AG09309 (cell line): ENCODE results near the gene CD109.
A peak's percentile ranks its signal among the peaks of the same experiment; 100 is the strongest.

Experiments used
- DNase-seq: peaks from one replicate; pipeline ENCODE4 v3.0.0-alpha.2; 2010; ENCODE audit warnings: low read depth
- H3K4me3 ChIP-seq: 2 replicates; pipeline ENCODE4 v1.5.1; 2011; ENCODE audit warnings: mild to moderate bottlenecking, low read depth, low read length, moderate library complexity; ENCODE audit not compliant: control insufficient read depth
- TF ChIP-seq, protein P1 (sequence below): IDR thresholded peaks from 2 replicates; pipeline ENCODE4 v1.5.1; 2011; ENCODE audit warnings: mild to moderate bottlenecking, low read depth, low read length, inconsistent platforms; ENCODE audit not compliant: insufficient read depth, control insufficient read depth; ENCODE audit errors: missing control alignments

Gene CD109

GRCh38 chr6:73854998-73855718 is 159.2 kb downstream of the CD109 start:
- TF ChIP-seq, protein P1, sequence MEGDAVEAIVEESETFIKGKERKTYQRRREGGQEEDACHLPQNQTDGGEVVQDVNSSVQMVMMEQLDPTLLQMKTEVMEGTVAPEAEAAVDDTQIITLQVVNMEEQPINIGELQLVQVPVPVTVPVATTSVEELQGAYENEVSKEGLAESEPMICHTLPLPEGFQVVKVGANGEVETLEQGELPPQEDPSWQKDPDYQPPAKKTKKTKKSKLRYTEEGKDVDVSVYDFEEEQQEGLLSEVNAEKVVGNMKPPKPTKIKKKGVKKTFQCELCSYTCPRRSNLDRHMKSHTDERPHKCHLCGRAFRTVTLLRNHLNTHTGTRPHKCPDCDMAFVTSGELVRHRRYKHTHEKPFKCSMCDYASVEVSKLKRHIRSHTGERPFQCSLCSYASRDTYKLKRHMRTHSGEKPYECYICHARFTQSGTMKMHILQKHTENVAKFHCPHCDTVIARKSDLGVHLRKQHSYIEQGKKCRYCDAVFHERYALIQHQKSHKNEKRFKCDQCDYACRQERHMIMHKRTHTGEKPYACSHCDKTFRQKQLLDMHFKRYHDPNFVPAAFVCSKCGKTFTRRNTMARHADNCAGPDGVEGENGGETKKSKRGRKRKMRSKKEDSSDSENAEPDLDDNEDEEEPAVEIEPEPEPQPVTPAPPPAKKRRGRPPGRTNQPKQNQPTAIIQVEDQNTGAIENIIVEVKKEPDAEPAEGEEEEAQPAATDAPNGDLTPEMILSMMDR = peak; percentile 61
- peak; percentile 45 for DNase-seq
- no peak overlapping the region for H3K4me3 ChIP-seq

- DNase-seq = no peak
- H3K4me3 ChIP-seq = no peak overlapping the region
- TF ChIP-seq, protein P1 = no peak
Measured at GRCh38 chr6:73857341-73857890, 161.4 kb downstream of the CD109 start.

GRCh38 chr6:73858376-73858775 is 162.4 kb downstream of the CD109 start:
- H3K4me3 ChIP-seq = no peak overlapping the region
- TF ChIP-seq, protein P1 = no peak
- DNase-seq = no peak

DNA sequence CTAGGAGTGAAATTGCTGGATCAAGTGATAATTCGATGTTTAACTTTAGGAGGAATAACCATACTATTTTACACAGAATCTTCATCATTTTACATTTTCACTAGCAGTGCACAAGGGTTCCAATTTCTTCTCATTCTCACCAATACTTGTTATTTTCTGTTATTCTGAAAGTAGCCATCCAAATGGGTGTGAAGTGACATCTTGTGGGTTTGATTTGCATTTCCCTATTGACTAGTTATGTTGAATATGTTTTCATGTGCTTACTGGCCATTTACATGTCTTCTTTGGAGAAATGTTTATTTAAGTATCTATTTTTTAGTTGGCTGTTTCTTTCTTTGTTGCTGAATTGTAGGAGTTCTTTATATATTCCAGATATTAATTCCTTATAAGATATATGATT is 164.3 kb downstream of the CD109 start:
- DNase-seq = no peak
- no peak overlapping the region for H3K4me3 ChIP-seq
- TF ChIP-seq, protein P1 = no peak

DNA sequence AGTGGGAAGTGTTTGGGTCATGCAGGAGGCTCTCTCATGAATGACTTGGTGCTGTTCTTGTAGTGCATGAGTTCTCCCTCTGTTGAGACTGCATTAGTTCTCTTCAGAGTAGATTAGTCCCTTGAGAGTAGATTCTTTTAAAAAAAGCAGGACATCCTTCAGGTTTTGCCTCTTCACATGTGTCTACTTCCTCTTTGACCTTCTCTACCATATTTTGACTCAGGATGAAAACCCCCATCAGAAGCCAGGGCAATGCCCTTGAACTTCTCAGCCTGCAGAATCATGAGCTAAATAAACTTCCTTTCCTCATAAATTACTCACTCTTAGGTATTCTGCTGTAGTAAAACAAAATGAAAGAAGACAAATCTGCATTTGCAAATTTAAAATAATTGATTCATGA is 170.3 kb downstream of the CD109 start:
- DNase-seq = no peak
- no peak overlapping the region for H3K4me3 ChIP-seq
- TF ChIP-seq, protein P1 = no peak

DNA sequence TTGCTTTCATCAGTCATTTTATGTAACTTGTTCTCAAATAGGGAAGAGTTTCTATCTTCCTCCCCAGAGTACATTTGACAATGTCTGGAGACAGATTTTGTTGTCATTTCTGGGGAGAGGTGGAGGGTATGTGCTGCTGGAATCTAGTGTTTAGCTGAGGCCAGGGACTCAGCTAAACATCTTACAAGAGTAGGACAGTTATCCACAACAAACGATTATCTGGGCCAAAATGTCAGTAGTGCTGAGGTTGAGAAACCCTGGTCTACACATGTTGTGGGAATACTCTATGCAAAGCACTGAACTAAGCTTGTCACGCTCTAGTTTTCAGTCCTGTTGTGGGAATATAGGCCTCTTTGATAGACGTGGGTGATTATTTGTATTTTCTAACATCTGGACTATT is 171.4 kb downstream of the CD109 start:
- no peak overlapping the region for H3K4me3 ChIP-seq
- TF ChIP-seq, protein P1 = no peak
- no peak for DNase-seq
